ENCODE measurements around the gene POLR1C. TPM values are rescaled to one million over a fixed set of nuclear protein-coding genes. Genes with fewer than 3 reads are reported as not detected.

Gene POLR1C
- total and polyA plus RNA-seq, 4 donors, result 10.8 to 24.3 (median 19.0) TPM

DNA sequence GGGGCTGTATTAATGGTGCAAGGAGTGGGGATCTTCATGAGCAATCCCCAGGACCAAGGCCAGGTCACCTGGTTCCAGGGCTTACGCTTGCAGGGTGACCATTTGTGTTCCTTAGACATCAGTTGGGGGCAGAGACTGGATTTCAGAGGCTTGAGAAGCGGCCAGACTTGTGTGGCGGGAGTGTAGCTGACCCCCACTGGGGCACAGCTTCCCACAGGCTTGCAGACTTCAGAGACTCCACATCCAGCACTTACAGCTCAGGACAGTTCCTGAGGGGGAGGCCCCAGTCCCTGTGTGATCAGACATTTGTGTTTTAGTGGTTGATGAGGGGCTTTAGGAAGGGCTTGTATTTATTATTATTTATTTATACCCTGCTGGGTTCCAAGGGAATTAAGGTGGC is 24.2 kb upstream of the POLR1C start:
- H3K4me1 ChIP-seq (ENCODE audit: control insufficient read depth in 4 of 4, insufficient read depth in 4 of 4, low read length in 3 of 4), result peaks cover 10 to 37% (median 28%) of the 10 kb centered on the region in 4 donors
- no peaks in the 10 kb centered on the region for H3K36me3 ChIP-seq (ENCODE audit: control insufficient read depth in 4 of 4, insufficient read depth in 3 of 4, low read depth in 1 of 4, low read length in 3 of 4)
- no peak overlapping the region for H3K4me3 ChIP-seq (ENCODE audit: low read depth in 1 of 3, low read length in 3 of 3)
- no peak overlapping the region for H3K27ac ChIP-seq (ENCODE audit: low read depth in 1 of 2, low read length in 2 of 2)
- TF ChIP-seq, protein P1, sequence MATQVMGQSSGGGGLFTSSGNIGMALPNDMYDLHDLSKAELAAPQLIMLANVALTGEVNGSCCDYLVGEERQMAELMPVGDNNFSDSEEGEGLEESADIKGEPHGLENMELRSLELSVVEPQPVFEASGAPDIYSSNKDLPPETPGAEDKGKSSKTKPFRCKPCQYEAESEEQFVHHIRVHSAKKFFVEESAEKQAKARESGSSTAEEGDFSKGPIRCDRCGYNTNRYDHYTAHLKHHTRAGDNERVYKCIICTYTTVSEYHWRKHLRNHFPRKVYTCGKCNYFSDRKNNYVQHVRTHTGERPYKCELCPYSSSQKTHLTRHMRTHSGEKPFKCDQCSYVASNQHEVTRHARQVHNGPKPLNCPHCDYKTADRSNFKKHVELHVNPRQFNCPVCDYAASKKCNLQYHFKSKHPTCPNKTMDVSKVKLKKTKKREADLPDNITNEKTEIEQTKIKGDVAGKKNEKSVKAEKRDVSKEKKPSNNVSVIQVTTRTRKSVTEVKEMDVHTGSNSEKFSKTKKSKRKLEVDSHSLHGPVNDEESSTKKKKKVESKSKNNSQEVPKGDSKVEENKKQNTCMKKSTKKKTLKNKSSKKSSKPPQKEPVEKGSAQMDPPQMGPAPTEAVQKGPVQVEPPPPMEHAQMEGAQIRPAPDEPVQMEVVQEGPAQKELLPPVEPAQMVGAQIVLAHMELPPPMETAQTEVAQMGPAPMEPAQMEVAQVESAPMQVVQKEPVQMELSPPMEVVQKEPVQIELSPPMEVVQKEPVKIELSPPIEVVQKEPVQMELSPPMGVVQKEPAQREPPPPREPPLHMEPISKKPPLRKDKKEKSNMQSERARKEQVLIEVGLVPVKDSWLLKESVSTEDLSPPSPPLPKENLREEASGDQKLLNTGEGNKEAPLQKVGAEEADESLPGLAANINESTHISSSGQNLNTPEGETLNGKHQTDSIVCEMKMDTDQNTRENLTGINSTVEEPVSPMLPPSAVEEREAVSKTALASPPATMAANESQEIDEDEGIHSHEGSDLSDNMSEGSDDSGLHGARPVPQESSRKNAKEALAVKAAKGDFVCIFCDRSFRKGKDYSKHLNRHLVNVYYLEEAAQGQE (IDR thresholded peaks at IDR 0.05), result no peak
- no peak for TF ChIP-seq HNF4A (conservative IDR thresholded peaks at IDR 0.05)
- TF ChIP-seq TAF1 (conservative IDR thresholded peaks at IDR 0.05), result no peak
- TF ChIP-seq NR2F2 (IDR thresholded peaks at IDR 0.05), result no peak
- no peak for TF ChIP-seq FOXA1 (IDR thresholded peaks at IDR 0.05)
- no peak for TF ChIP-seq SP1 (IDR thresholded peaks at IDR 0.05)
- TF ChIP-seq, protein P2, sequence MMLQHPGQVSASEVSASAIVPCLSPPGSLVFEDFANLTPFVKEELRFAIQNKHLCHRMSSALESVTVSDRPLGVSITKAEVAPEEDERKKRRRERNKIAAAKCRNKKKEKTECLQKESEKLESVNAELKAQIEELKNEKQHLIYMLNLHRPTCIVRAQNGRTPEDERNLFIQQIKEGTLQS (IDR thresholded peaks at IDR 0.05), result no peak
- no peak for TF ChIP-seq RAD21 (IDR thresholded peaks at IDR 0.05)
- no peak for TF ChIP-seq FOXA2 (IDR thresholded peaks at IDR 0.05)
- no peak for TF ChIP-seq JUND (IDR thresholded peaks at IDR 0.05)
- TF ChIP-seq, protein P3, sequence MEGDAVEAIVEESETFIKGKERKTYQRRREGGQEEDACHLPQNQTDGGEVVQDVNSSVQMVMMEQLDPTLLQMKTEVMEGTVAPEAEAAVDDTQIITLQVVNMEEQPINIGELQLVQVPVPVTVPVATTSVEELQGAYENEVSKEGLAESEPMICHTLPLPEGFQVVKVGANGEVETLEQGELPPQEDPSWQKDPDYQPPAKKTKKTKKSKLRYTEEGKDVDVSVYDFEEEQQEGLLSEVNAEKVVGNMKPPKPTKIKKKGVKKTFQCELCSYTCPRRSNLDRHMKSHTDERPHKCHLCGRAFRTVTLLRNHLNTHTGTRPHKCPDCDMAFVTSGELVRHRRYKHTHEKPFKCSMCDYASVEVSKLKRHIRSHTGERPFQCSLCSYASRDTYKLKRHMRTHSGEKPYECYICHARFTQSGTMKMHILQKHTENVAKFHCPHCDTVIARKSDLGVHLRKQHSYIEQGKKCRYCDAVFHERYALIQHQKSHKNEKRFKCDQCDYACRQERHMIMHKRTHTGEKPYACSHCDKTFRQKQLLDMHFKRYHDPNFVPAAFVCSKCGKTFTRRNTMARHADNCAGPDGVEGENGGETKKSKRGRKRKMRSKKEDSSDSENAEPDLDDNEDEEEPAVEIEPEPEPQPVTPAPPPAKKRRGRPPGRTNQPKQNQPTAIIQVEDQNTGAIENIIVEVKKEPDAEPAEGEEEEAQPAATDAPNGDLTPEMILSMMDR (IDR thresholded peaks at IDR 0.05; ENCODE audit: low read depth, low read length, missing input control), result no peak
- no peak for TF ChIP-seq YY1 (IDR thresholded peaks at IDR 0.05)
- TF ChIP-seq EGR1 (IDR thresholded peaks at IDR 0.05; ENCODE audit: low read depth in 2 of 2), result no peak
- TF ChIP-seq, protein P4, sequence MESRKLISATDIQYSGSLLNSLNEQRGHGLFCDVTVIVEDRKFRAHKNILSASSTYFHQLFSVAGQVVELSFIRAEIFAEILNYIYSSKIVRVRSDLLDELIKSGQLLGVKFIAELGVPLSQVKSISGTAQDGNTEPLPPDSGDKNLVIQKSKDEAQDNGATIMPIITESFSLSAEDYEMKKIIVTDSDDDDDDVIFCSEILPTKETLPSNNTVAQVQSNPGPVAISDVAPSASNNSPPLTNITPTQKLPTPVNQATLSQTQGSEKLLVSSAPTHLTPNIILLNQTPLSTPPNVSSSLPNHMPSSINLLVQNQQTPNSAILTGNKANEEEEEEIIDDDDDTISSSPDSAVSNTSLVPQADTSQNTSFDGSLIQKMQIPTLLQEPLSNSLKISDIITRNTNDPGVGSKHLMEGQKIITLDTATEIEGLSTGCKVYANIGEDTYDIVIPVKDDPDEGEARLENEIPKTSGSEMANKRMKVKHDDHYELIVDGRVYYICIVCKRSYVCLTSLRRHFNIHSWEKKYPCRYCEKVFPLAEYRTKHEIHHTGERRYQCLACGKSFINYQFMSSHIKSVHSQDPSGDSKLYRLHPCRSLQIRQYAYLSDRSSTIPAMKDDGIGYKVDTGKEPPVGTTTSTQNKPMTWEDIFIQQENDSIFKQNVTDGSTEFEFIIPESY (IDR thresholded peaks at IDR 0.05), result no peak
- no peaks in the 10 kb centered on the region for H3K27me3 ChIP-seq (ENCODE audit: control insufficient read depth in 4 of 4, insufficient read depth in 4 of 4, low read length in 3 of 4)
- DNase-seq (ENCODE audit: low spot score), result no peak
- no peak overlapping the region for H3K9ac ChIP-seq (ENCODE audit: low read depth in 1 of 2, low read length in 2 of 2)
- no peaks in the 10 kb centered on the region for H3K9me3 ChIP-seq (ENCODE audit: control insufficient read depth in 4 of 4, low read length in 3 of 4)
- 91% methylated on average over 3 of the region's 3 CpGs for WGBS

DNA sequence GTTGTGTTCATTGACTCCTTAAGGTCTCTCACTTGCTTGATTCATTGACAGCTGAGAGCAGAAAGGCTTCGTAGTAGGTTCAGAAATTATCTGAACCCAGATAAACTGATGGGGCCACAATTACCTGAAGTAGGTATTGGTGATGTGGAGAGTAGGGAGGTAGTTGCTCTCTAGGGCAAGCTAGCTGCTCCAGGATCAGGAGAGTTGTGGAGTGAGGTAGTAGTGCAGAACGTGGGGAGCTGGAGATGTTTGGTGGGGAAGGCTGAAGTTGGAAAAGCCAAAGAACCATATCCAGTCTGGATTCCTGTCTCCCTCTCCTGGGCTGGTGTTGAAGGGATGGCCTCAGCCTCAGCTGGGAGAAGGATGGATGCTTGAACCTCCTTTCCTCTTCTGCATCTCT is 23.7 kb upstream of the POLR1C start:
- H3K9ac ChIP-seq (ENCODE audit: low read depth in 1 of 2, low read length in 2 of 2), result no peak overlapping the region
- TF ChIP-seq, protein P5, sequence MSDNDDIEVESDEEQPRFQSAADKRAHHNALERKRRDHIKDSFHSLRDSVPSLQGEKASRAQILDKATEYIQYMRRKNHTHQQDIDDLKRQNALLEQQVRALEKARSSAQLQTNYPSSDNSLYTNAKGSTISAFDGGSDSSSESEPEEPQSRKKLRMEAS (IDR thresholded peaks at IDR 0.05), result no peak
- TF ChIP-seq, protein P3 (IDR thresholded peaks at IDR 0.05; ENCODE audit: low read depth, low read length, missing input control), result no peak
- TF ChIP-seq YY1 (IDR thresholded peaks at IDR 0.05) (no peak), RAD21 (IDR thresholded peaks at IDR 0.05) (no peak), EGR1 (IDR thresholded peaks at IDR 0.05; ENCODE audit: low read depth in 2 of 2) (no peak)
- H3K36me3 ChIP-seq (ENCODE audit: control insufficient read depth in 4 of 4, insufficient read depth in 3 of 4, low read depth in 1 of 4, low read length in 3 of 4), result no peaks in the 10 kb centered on the region
- H3K9me3 ChIP-seq (ENCODE audit: control insufficient read depth in 4 of 4, low read length in 3 of 4), result no peaks in the 10 kb centered on the region
- H3K4me3 ChIP-seq (ENCODE audit: low read depth in 1 of 3, low read length in 3 of 3), result no peak overlapping the region
- no peaks in the 10 kb centered on the region for H3K27me3 ChIP-seq (ENCODE audit: control insufficient read depth in 4 of 4, insufficient read depth in 4 of 4, low read length in 3 of 4)
- H3K4me1 ChIP-seq (ENCODE audit: control insufficient read depth in 4 of 4, insufficient read depth in 4 of 4, low read length in 3 of 4), result peaks cover 10 to 39% (median 29%) of the 10 kb centered on the region in 4 donors
- DNase-seq (ENCODE audit: low spot score), result no peak
- H3K27ac ChIP-seq (ENCODE audit: low read depth in 1 of 2, low read length in 2 of 2), result peak overlapping the region in 1 of 2 donors; percentile 62
- 93% methylated on average over 2 of the region's 2 CpGs for WGBS

Measured in liver (tissue), 9 donors.